NB4 (cell line): ENCODE data around the gene DMRTC2.

Source experiments
- DNase-seq: peaks from one replicate; pipeline ENCODE4 v3.0.0; 2010; ENCODE audit warnings: low read depth
- H3K4me3 ChIP-seq: one replicate; pipeline ENCODE4 v1.5.1; 2011; ENCODE audit warnings: mild to moderate bottlenecking, low read depth, low read length, moderate library complexity
- MAX ChIP-seq: IDR thresholded peaks from 2 replicates; pipeline ENCODE4 v1.6.1; 2011; ENCODE audit warnings: low read depth, low read length
- MYC ChIP-seq: IDR thresholded peaks from 2 replicates; pipeline ENCODE4 v1.6.1; 2011; ENCODE audit warnings: low read depth, low read length
- POLR2A ChIP-seq: IDR thresholded peaks from 2 replicates; pipeline ENCODE4 v1.6.1; 2011; ENCODE audit warnings: mild to moderate bottlenecking; ENCODE audit not compliant: insufficient read length; ENCODE audit errors: extremely low read depth
- TF ChIP-seq, protein P1 (sequence below): IDR thresholded peaks from one replicate; pipeline ENCODE4 v1.5.1; 2012; ENCODE audit warnings: low read depth, low read length

The DMRTC2 gene

DNA sequence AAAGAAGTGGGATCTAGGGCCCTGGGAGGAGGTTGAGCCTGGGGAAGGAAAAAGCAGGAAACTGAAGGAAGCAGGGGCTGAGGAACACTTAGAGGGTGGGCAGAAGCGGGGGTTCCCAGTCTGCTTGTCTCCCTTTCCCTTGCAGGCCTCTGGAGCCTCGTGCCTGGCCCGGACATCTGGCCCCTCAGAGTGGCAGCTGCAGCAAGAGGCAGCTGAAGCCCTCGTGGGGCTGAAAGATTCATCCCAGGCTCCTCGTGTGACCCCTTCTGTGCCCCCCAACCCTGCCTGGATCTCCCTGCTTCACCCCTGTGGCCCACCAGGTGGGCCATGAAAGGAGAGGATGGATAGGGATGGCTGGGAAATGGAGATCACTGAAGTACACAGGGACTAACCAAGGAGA, 5.5 kb downstream of the DMRTC2 start:
- DNase-seq = no peak
- TF ChIP-seq, protein P1, sequence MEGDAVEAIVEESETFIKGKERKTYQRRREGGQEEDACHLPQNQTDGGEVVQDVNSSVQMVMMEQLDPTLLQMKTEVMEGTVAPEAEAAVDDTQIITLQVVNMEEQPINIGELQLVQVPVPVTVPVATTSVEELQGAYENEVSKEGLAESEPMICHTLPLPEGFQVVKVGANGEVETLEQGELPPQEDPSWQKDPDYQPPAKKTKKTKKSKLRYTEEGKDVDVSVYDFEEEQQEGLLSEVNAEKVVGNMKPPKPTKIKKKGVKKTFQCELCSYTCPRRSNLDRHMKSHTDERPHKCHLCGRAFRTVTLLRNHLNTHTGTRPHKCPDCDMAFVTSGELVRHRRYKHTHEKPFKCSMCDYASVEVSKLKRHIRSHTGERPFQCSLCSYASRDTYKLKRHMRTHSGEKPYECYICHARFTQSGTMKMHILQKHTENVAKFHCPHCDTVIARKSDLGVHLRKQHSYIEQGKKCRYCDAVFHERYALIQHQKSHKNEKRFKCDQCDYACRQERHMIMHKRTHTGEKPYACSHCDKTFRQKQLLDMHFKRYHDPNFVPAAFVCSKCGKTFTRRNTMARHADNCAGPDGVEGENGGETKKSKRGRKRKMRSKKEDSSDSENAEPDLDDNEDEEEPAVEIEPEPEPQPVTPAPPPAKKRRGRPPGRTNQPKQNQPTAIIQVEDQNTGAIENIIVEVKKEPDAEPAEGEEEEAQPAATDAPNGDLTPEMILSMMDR = no peak
- TF ChIP-seq MAX (no peak), POLR2A (no peak), MYC (no peak)
- H3K4me3 ChIP-seq = no peak overlapping the region

GRCh38 chr19:41851456-41851855, 6.6 kb downstream of the DMRTC2 start:
- DNase-seq = no peak
- H3K4me3 ChIP-seq = no peak overlapping the region
- TF ChIP-seq POLR2A = no peak
- TF ChIP-seq, protein P1 = no peak
- TF ChIP-seq MYC = no peak
- TF ChIP-seq MAX = no peak

GRCh38 chr19:41853344-41853743, 8.5 kb downstream of the DMRTC2 start:
- TF ChIP-seq, protein P1 = no peak
- TF ChIP-seq MYC (no peak), MAX (no peak), POLR2A (no peak)
- no peak for DNase-seq
- no peak overlapping the region for H3K4me3 ChIP-seq

DNA sequence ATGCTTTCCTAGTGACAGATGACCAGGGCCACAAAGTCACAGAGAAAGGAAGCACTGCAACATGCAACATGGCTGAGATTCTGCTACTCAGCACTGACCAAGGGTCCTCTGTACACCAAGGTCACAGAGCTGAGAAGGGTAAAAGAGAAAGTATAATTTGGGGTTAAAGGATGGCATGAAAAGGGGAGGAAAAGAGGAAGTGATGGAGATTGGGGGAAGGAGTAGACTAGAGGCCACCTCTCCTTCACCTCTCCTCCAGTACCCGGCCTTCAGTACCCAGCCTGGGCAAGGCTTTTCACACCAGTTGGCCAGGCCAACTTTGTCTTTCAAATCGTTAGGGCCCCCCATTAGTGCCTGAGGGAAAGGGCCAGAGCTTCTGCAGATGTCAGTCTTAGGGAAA, 8.9 kb downstream of the DMRTC2 start:
- TF ChIP-seq MYC (no peak), POLR2A (no peak), MAX (no peak)
- TF ChIP-seq, protein P1 = no peak
- no peak for DNase-seq
- H3K4me3 ChIP-seq = no peak overlapping the region

GRCh38 chr19:41859213-41859617, 14.4 kb downstream of the DMRTC2 start:
- peak overlapping the region; percentile 44 for H3K4me3 ChIP-seq
- TF ChIP-seq, protein P1 = no peak
- no peak for TF ChIP-seq POLR2A
- TF ChIP-seq MYC = no peak
- no peak for TF ChIP-seq MAX
- DNase-seq = no peak
